Chondrocyte (in vitro differentiated cells): ENCODE measurements around the gene LCE3D. TPM values are rescaled to one million over a fixed set of nuclear protein-coding genes. Genes with fewer than 3 reads are reported as not detected.

ENCODE experiments used
- DNase-seq: peaks from one replicate; pipeline ENCODE4 v3.0.0; 2021; ENCODE audit warnings: mixed read lengths, low spot score
- H3K27ac Mint-ChIP-seq: one replicate; pipeline ENCODE4 v1.8.0; 2021; ENCODE audit warnings: mild to moderate bottlenecking, moderate library complexity, mixed read lengths; ENCODE audit not compliant: unreplicated experiment
- H3K27me3 Mint-ChIP-seq: 2 replicates; pipeline ENCODE4 v1.8.0; 2021; ENCODE audit warnings: low read depth, mixed read lengths
- H3K36me3 Mint-ChIP-seq: 2 replicates; pipeline ENCODE4 v1.8.0; 2021; ENCODE audit warnings: low read depth, mixed read lengths
- H3K4me1 Mint-ChIP-seq: 2 replicates; pipeline ENCODE4 v1.8.0; 2021; ENCODE audit warnings: low read depth, mild to moderate bottlenecking, mixed read lengths
- H3K4me3 Mint-ChIP-seq: one replicate; pipeline ENCODE4 v1.8.0; 2021; ENCODE audit warnings: mild to moderate bottlenecking, moderate library complexity, mixed read lengths; ENCODE audit not compliant: unreplicated experiment
- H3K9me3 Mint-ChIP-seq: 2 replicates; pipeline ENCODE4 v1.8.0; 2021; ENCODE audit warnings: low read depth, mixed read lengths
- long read RNA-seq: library from polyadenylated mRNA; stranded (forward); transcript quantifications from one replicate; pipeline ENCODE4 v2.0.0, GENCODE V29; 2021
- total RNA-seq: library from RNA; stranded (reverse); gene quantifications from 3 replicates; pipeline ENCODE4 v1.2.1, GENCODE V29; 2021
- TF ChIP-seq, protein P1 (sequence below): fragments of 200-600 bp; sonication (generic); IDR thresholded peaks from 2 replicates; pipeline ENCODE4 v1.5.0; 2021; ENCODE audit warnings: antibody characterized with exemption, mild to moderate bottlenecking, moderate library complexity

LCE3D gene
- total RNA-seq: not detected in 3 replicates
- long read RNA-seq: 0 reads

GRCh38 chr1:152580433-152580832 is at the start of gene LCE3D:
Gene LCE3D (minus strand): TSS chr1:152580516. CDS start chr1:152579936, 580 bp downstream.
- H3K36me3 Mint-ChIP-seq: no peaks in the 10 kb centered on the region
- no peak within 1 kb of the TSS for H3K27ac Mint-ChIP-seq
- no peaks in the 10 kb centered on the region for H3K4me1 Mint-ChIP-seq
- no peak within 1 kb of the TSS for H3K4me3 Mint-ChIP-seq
- peaks cover 19% of the 10 kb centered on the region for H3K9me3 Mint-ChIP-seq
- no peaks in the 10 kb centered on the region for H3K27me3 Mint-ChIP-seq
- TF ChIP-seq, protein P1, sequence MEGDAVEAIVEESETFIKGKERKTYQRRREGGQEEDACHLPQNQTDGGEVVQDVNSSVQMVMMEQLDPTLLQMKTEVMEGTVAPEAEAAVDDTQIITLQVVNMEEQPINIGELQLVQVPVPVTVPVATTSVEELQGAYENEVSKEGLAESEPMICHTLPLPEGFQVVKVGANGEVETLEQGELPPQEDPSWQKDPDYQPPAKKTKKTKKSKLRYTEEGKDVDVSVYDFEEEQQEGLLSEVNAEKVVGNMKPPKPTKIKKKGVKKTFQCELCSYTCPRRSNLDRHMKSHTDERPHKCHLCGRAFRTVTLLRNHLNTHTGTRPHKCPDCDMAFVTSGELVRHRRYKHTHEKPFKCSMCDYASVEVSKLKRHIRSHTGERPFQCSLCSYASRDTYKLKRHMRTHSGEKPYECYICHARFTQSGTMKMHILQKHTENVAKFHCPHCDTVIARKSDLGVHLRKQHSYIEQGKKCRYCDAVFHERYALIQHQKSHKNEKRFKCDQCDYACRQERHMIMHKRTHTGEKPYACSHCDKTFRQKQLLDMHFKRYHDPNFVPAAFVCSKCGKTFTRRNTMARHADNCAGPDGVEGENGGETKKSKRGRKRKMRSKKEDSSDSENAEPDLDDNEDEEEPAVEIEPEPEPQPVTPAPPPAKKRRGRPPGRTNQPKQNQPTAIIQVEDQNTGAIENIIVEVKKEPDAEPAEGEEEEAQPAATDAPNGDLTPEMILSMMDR: no peak
- DNase-seq: no peak

- H3K4me1 Mint-ChIP-seq: no peaks in the 10 kb centered on the region
- H3K27me3 Mint-ChIP-seq: no peaks in the 10 kb centered on the region
- no peaks in the 10 kb centered on the region for H3K36me3 Mint-ChIP-seq
- H3K9me3 Mint-ChIP-seq: peaks cover 60% of the 10 kb centered on the region
- TF ChIP-seq, protein P1: no peak
- DNase-seq: no peak
- no peak overlapping the region for H3K4me3 Mint-ChIP-seq
- H3K27ac Mint-ChIP-seq: no peak overlapping the region
These were observed 46.4 kb upstream of the LCE3D start for GRCh38 chr1:152626744-152627143.

GRCh38 chr1:152623203-152623844 is 43.0 kb upstream of the LCE3D start:
- Mint-ChIP-seq H3K27me3 (no peaks in the 10 kb centered on the region), H3K36me3 (peaks cover 4% of the 10 kb centered on the region), H3K27ac (no peak overlapping the region), H3K4me3 (no peak overlapping the region), H3K9me3 (peaks cover 76% of the 10 kb centered on the region), H3K4me1 (no peaks in the 10 kb centered on the region)
- no peak for DNase-seq
- TF ChIP-seq, protein P1: no peak

DNA sequence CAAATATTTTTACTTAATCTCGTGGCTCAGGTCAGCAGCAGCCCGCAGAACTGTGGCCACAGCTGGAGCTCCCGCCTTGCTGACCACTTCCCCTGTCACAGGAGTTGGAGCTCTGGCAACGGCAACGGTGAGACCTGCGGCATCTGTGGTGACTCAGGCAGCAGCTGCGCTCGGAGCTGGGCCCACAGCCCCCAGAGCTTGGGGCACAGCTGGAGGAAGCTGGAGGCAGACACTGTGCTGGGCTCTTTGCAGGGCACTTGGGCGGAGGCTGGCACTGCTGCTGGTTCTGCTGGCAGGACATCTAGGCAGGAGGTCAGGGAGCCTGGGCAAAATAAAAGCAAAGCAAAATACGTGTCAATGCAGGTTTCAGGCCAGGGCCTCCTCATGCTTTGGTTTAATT is 42.5 kb upstream of the LCE3D start, which contains the start of gene LCE3A:
Gene LCE3A (minus strand): TSS at position 301 of the 400 bp plus-strand sequence. CDS start 0 bp downstream, at position 301.
- no peak within 1 kb of the TSS for H3K4me3 Mint-ChIP-seq
- no peak within 1 kb of the TSS for H3K27ac Mint-ChIP-seq
- TF ChIP-seq, protein P1: no peak
- peaks cover 4% of the 10 kb centered on the region for H3K36me3 Mint-ChIP-seq
- no peaks in the 10 kb centered on the region for H3K4me1 Mint-ChIP-seq
- no peaks in the 10 kb centered on the region for H3K27me3 Mint-ChIP-seq
- DNase-seq: no peak
- peaks cover 77% of the 10 kb centered on the region for H3K9me3 Mint-ChIP-seq

- no peak overlapping the region for H3K27ac Mint-ChIP-seq
- peaks cover 74% of the 10 kb centered on the region for H3K9me3 Mint-ChIP-seq
- H3K4me1 Mint-ChIP-seq: no peaks in the 10 kb centered on the region
- no peaks in the 10 kb centered on the region for H3K27me3 Mint-ChIP-seq
- peaks cover 4% of the 10 kb centered on the region for H3K36me3 Mint-ChIP-seq
- H3K4me3 Mint-ChIP-seq: no peak overlapping the region
- DNase-seq: no peak
- TF ChIP-seq, protein P1: no peak
These were observed 41.7 kb upstream of the LCE3D start for GRCh38 chr1:152621993-152622392.
